ENCODE measurements around the gene CD6.

Gene CD6

DNA sequence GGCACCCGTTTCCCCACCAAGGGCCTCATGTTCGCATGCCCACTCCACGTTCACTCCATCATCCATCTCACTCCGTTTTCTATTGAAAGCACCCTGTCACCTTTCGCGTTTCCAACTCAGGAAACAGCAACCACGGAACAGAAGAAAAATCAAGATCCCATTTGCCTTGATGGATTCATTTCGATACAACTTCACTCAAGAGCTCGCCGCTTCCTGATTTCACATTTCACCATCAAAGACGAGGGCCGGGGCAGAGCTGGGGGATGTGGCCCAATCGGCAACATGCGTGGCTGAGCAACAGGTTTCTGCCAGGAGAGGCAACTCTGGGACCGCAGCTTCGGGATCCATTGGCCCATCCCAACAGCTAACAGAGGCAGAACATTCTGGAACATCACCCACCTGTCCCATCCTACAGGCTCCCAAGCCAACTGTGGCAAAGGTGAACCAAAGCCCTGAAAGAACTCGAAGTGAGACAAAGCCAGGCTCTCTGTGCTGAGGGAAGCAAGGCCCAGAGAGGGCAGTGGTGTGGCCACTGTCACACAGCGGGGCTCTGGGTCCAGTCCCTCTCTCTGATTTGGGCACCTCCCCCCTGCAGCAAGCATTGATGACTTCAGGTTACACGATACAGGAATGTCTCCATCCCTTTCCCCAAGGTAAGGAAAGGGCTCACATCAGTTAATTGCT, 94.6 kb downstream of the CD6 start:
- no peak for DNase-seq (ENCODE audit: low spot score)
- TF ChIP-seq, protein P1, sequence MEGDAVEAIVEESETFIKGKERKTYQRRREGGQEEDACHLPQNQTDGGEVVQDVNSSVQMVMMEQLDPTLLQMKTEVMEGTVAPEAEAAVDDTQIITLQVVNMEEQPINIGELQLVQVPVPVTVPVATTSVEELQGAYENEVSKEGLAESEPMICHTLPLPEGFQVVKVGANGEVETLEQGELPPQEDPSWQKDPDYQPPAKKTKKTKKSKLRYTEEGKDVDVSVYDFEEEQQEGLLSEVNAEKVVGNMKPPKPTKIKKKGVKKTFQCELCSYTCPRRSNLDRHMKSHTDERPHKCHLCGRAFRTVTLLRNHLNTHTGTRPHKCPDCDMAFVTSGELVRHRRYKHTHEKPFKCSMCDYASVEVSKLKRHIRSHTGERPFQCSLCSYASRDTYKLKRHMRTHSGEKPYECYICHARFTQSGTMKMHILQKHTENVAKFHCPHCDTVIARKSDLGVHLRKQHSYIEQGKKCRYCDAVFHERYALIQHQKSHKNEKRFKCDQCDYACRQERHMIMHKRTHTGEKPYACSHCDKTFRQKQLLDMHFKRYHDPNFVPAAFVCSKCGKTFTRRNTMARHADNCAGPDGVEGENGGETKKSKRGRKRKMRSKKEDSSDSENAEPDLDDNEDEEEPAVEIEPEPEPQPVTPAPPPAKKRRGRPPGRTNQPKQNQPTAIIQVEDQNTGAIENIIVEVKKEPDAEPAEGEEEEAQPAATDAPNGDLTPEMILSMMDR (IDR thresholded peaks at IDR 0.05; ENCODE audit: borderline replicate concordance, control extremely low read depth, extremely low read depth, insufficient read depth, missing control alignments) = no peak
- in situ Hi-C loops (cut with MboI; ENCODE audit: low sequenced_read_pairs, unreplicated experiment) = no loop called here

DNA sequence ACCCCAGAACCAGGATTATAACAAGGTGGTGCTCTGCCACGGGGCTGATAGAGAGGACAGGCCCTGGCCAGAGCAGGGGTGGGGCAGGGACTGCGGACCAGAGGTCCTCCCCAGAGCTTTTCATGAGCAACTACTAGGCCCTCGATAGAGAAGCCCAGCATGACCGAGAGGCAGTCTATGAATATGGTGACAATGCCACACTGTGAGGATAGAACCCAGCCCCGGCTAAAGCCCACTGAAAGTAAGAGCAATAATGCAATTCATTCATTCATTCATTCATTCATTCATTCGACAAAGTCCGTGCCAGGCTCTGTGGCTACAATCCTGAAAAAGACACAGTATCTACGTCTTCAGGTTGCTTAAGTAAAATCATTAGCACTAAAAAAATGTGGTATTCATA, 95.2 kb downstream of the CD6 start:
- DNase-seq (ENCODE audit: low spot score) = no peak
- TF ChIP-seq, protein P1 (IDR thresholded peaks at IDR 0.05; ENCODE audit: borderline replicate concordance, control extremely low read depth, extremely low read depth, insufficient read depth, missing control alignments) = no peak
- in situ Hi-C loops (cut with MboI; ENCODE audit: low sequenced_read_pairs, unreplicated experiment) = no loop called here

DNA sequence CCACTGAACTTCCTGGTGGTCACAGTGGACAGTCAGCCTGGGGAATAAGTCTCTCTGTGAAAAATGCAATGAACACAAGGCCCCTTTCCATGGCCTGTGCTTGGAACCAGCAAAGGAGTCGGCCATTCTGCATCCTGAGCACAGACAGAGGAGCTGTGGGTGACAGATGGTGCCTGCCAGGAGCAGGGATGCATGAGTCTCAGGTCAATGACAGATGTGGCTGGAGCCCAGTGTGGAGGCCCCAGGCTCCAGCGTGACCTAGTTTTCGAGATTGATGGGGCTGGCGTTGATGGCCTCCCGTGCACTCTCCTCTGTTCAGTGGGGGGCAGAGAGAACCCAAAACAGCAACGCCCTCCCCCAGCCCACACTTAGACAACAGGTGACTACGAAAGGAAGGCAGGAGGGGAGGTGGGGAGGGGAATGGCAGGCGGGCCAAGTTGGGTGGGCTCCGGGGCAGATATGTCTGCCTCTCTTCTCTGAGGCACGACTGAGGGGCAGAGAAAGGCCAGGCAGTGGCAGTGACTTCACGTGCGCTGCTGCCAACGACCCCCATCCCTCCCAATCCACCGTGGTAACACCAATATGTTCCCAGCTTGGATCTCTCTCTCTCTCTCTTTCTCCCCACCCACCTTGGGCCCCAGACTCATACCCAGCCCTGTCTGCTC, 96.4 kb downstream of the CD6 start:
- in situ Hi-C loops (cut with MboI; ENCODE audit: low sequenced_read_pairs, unreplicated experiment) = no loop called here
- DNase-seq (ENCODE audit: low spot score) = no peak

DNA sequence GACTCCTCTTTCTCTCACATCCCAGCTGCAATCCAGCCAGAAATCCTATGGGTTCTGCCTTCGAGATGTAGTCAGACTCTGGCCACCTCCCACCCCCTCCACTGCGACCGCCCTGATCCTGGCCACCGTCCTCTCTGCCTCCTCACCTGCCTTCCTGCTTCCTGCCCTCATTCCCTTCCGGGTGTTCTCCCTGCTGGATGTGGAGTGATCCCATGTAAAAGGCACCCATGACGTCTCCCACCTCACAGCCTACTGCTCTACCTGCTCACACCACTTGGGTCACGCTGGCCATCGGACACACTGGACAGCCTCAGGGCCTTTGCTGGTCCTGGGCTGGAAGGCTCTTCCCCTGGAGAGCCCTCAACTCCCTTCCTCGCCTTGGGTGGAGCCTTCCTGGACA, 97.1 kb downstream of the CD6 start:
- in situ Hi-C loops (cut with MboI; ENCODE audit: low sequenced_read_pairs, unreplicated experiment) = no loop called here
- TF ChIP-seq, protein P1 (IDR thresholded peaks at IDR 0.05; ENCODE audit: borderline replicate concordance, control extremely low read depth, extremely low read depth, insufficient read depth, missing control alignments) = no peak
- no peak for DNase-seq (ENCODE audit: low spot score)

More for the DNA sequence above, 96.4 kb downstream of the CD6 start:
- TF ChIP-seq, protein P1 (IDR thresholded peaks at IDR 0.05; ENCODE audit: borderline replicate concordance, control extremely low read depth, extremely low read depth, insufficient read depth, missing control alignments) = no peak

DNA sequence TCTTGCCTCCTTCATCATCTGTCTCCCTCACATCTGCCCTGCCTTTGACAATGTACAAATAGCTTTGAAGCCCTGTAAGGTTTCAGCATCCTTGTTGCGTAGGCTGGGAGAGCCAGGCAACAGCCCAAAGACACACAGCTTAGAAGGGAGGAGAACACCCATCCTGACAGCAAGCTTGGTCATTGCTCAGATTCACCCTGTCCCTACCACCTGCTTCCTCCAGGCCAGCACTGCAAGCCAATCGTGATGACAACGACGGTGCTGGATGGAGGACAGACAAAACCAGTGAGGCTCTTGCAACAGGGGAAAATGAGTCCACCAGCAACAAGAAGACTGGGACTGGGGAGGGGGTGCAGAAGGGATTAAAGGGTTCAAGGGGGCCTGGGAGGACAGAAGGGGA, 97.9 kb downstream of the CD6 start:
- TF ChIP-seq, protein P1 (IDR thresholded peaks at IDR 0.05; ENCODE audit: borderline replicate concordance, control extremely low read depth, extremely low read depth, insufficient read depth, missing control alignments) = no peak
- in situ Hi-C loops (cut with MboI; ENCODE audit: low sequenced_read_pairs, unreplicated experiment) = no loop called here
- DNase-seq (ENCODE audit: low spot score) = no peak
